DND-41 (cell line): ENCODE results near the gene NEGR1.

Experiments used
- ATAC-seq: fragments of 200-7000 bp; cut with Tn5 transposase; 3 replicates; pipeline ENCODE4 v1.9.1; 2021; ENCODE audit warnings: low read depth; ENCODE audit not compliant: insufficient read depth
- DNase-seq: peaks from one replicate; pipeline ENCODE4 v3.0.0-alpha.2; 2020
- H2AFZ ChIP-seq: 2 replicates; pipeline ENCODE4 v1.6.0; 2012; ENCODE audit warnings: low read depth, low read length
- H3K27ac ChIP-seq: 2 replicates; pipeline ENCODE4 v1.5.1; 2012; ENCODE audit warnings: low read length, inconsistent platforms
- H3K27me3 ChIP-seq: fragments of 200-600 bp; sonication (generic); 2 replicates; pipeline ENCODE4 v1.6.0; 2012; ENCODE audit warnings: low read length, mild to moderate bottlenecking, inconsistent platforms; ENCODE audit not compliant: insufficient read depth, poor library complexity
- H3K36me3 ChIP-seq: 2 replicates; pipeline ENCODE4 v1.5.1; 2012; ENCODE audit warnings: low read length, inconsistent platforms; ENCODE audit not compliant: insufficient read depth
- H3K4me1 ChIP-seq: 2 replicates; pipeline ENCODE4 v1.5.1; 2012; ENCODE audit warnings: mild to moderate bottlenecking, low read length; ENCODE audit not compliant: insufficient read depth
- H3K4me2 ChIP-seq: 2 replicates; pipeline ENCODE4 v1.6.0; 2012; ENCODE audit warnings: mild to moderate bottlenecking, moderate library complexity, low read length, inconsistent platforms; ENCODE audit not compliant: insufficient read depth
- H3K4me3 ChIP-seq, 2 experiments: fragments of 200-600 bp in 1 of 2; shearing (Covaris generic) in 1 of 2; 2 replicates each; pipeline ENCODE4 v1.5.1; 2012 to 2016; ENCODE audit warnings: inconsistent platforms in 2 of 2, low read length in 2 of 2, mild to moderate bottlenecking in 2 of 2, low read depth in 1 of 2, moderate library complexity in 1 of 2
- H3K79me2 ChIP-seq: 2 replicates; pipeline ENCODE4 v1.6.0; 2012; ENCODE audit warnings: low read length, inconsistent platforms; ENCODE audit not compliant: insufficient read depth
- H3K9ac ChIP-seq: 2 replicates; pipeline ENCODE4 v1.6.0; 2012; ENCODE audit warnings: low read depth, mild to moderate bottlenecking, inconsistent platforms, low read length, moderate library complexity
- H3K9me3 ChIP-seq: 2 replicates; pipeline ENCODE4 v1.5.1; 2012; ENCODE audit warnings: low read length, moderate library complexity, mild to moderate bottlenecking, inconsistent platforms; ENCODE audit not compliant: insufficient read depth, severe bottlenecking
- H4K20me1 ChIP-seq: 2 replicates; pipeline ENCODE4 v1.6.0; 2012; ENCODE audit warnings: low read length; ENCODE audit not compliant: insufficient read depth
- EZH2 ChIP-seq: IDR thresholded peaks from 3 replicates; pipeline ENCODE4 v1.6.1; 2012; ENCODE audit warnings: borderline replicate concordance, low read depth, mild to moderate bottlenecking, moderate library complexity, low read length, inconsistent platforms; ENCODE audit not compliant: severe bottlenecking
- TF ChIP-seq, protein P1 (sequence below): IDR thresholded peaks from 2 replicates; pipeline ENCODE4 v1.5.1; 2012; ENCODE audit warnings: borderline replicate concordance, low read length, moderate library complexity, mild to moderate bottlenecking; ENCODE audit not compliant: poor library complexity, severe bottlenecking; ENCODE audit errors: extremely low read depth

NEGR1 gene

DNA sequence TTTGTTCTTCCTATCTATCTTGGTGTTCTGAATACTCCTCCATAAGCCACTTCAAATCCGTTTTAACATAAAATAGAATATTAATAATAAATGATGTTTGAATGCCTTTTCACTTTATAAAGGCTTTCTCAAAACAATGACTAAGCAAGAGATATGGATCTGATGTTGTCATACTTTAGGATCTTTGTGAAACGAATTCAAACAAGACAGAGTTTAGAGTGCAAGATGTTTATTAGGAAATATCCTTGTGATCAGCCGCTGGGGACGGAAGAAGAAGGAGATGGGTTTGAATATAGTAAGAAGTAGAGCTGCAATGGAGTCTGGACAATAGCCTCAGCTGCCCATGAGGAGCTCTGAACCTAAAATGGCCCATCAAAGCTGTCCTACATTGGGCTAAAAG lies 351.8 kb downstream of the NEGR1 start:
- TF ChIP-seq, protein P1, sequence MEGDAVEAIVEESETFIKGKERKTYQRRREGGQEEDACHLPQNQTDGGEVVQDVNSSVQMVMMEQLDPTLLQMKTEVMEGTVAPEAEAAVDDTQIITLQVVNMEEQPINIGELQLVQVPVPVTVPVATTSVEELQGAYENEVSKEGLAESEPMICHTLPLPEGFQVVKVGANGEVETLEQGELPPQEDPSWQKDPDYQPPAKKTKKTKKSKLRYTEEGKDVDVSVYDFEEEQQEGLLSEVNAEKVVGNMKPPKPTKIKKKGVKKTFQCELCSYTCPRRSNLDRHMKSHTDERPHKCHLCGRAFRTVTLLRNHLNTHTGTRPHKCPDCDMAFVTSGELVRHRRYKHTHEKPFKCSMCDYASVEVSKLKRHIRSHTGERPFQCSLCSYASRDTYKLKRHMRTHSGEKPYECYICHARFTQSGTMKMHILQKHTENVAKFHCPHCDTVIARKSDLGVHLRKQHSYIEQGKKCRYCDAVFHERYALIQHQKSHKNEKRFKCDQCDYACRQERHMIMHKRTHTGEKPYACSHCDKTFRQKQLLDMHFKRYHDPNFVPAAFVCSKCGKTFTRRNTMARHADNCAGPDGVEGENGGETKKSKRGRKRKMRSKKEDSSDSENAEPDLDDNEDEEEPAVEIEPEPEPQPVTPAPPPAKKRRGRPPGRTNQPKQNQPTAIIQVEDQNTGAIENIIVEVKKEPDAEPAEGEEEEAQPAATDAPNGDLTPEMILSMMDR = no peak
- TF ChIP-seq EZH2 = no peak
- Histone ChIP-seq H4K20me1 (no peaks in the 10 kb centered on the region), H3K27me3 (no peaks in the 10 kb centered on the region), H3K4me2 (no peak overlapping the region), H3K36me3 (no peaks in the 10 kb centered on the region), H3K9me3 (no peaks in the 10 kb centered on the region), H3K79me2 (no peaks in the 10 kb centered on the region), H3K27ac (no peak overlapping the region), H2AFZ (no peak overlapping the region), H3K4me1 (peaks cover 16% of the 10 kb centered on the region), H3K9ac (no peak overlapping the region), H3K4me3 (no peak overlapping the region)
- ATAC-seq (no peak), DNase-seq (no peak)

DNA sequence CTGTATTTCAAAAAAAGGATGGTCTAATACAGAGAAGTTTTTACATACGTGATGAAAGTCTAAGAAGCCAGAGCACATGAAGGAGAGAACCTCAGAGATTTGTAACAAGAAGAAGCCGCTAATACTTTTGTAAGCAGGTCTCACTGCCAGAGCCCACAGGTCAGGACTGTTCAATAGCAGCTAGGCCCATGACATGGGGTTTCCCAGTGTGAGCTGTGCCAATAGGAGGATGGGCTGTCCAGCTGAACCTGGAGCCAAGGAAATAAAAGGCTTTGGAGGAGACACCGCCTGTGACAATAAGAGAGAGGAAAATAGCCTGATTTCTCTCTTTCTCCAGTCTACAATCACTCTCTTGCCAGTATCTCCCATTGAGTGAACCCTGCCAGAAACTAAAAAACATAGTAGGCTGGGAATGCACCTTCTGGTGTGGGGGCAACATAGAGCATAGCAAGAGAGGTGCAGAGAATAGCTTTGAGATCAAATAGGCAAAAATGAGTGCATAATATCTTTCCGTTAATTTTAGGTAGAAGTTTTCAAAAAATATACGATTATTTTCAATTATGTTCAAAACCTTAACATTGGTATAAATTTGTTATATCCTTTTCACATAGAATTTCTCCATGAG lies 360.3 kb downstream of the NEGR1 start:
- no peak for ATAC-seq
- H3K27ac ChIP-seq = no peak overlapping the region
- H3K4me1 ChIP-seq = peaks cover 12% of the 10 kb centered on the region
- H3K4me2 ChIP-seq = no peak overlapping the region
- H4K20me1 ChIP-seq = no peaks in the 10 kb centered on the region
- TF ChIP-seq EZH2 = no peak
- TF ChIP-seq, protein P1 = no peak
- H3K27me3 ChIP-seq = no peaks in the 10 kb centered on the region
- no peaks in the 10 kb centered on the region for H3K36me3 ChIP-seq
- H3K4me3 ChIP-seq = no peak overlapping the region
- H3K9me3 ChIP-seq = no peaks in the 10 kb centered on the region
- H3K9ac ChIP-seq = no peak overlapping the region
- no peaks in the 10 kb centered on the region for H3K79me2 ChIP-seq
- no peak for DNase-seq
- H2AFZ ChIP-seq = no peak overlapping the region

DNA sequence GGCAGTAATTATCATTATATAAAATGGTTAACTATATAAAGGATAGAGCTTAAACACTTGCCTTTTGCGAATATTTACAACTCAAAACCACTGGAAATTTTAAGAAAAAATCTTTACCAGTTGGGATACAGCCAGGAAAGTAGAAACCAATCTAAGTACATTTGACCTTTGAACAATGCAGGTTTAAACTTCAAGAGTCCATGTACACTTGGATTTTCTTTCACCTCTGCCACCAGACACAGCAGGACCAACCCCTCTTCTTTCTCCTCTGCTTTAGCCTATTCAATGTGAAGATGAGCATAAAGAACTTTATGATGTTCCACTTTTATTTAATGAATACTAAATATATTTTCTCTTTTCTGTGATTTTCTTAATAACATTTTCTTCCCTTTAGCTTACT lies 361.1 kb downstream of the NEGR1 start:
- H3K9me3 ChIP-seq = no peaks in the 10 kb centered on the region
- H3K4me3 ChIP-seq = no peak overlapping the region
- no peaks in the 10 kb centered on the region for H4K20me1 ChIP-seq
- no peak overlapping the region for H3K27ac ChIP-seq
- DNase-seq (no peak), ATAC-seq (no peak)
- H3K79me2 ChIP-seq = no peaks in the 10 kb centered on the region
- no peaks in the 10 kb centered on the region for H3K27me3 ChIP-seq
- no peaks in the 10 kb centered on the region for H3K36me3 ChIP-seq
- H3K4me1 ChIP-seq = peaks cover 3% of the 10 kb centered on the region; the same call in 1 of the 2 replicates
- no peak overlapping the region for H3K9ac ChIP-seq
- TF ChIP-seq EZH2 = no peak
- TF ChIP-seq, protein P1 = no peak
- H2AFZ ChIP-seq = no peak overlapping the region
- H3K4me2 ChIP-seq = no peak overlapping the region

DNA sequence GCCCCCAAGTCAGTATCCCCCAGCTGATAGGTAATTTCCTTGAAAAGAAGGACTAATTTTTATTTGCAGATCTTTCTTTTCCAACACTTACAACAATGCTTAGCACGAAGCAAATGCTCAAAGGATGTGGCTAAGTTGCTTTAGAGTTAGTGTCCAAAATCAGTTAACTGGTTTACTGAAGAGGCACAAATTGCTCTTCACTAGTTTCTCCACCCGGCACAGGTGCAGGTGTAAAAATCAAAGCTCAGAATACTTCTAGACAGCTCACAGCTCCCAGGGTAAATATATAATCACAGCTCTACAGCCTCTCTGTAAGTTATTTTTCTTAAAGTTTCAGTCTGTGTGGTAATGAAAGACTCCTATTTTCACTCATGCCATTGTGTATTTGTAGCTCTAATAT lies 361.8 kb downstream of the NEGR1 start:
- H3K4me2 ChIP-seq = no peak overlapping the region
- no peak overlapping the region for H2AFZ ChIP-seq
- DNase-seq = no peak

More for the DNA sequence above, 361.8 kb downstream of the NEGR1 start:
- Histone ChIP-seq H3K27ac (no peak overlapping the region), H4K20me1 (no peaks in the 10 kb centered on the region), H3K36me3 (no peaks in the 10 kb centered on the region), H3K27me3 (no peaks in the 10 kb centered on the region), H3K9ac (no peak overlapping the region), H3K4me1 (0 out of 2 replicates have a peak, but pooled peaks cover 3% of the 10 kb centered on the region), H3K4me3 (no peak overlapping the region), H3K79me2 (no peaks in the 10 kb centered on the region), H3K9me3 (no peaks in the 10 kb centered on the region)
- TF ChIP-seq, protein P1 = no peak
- no peak for TF ChIP-seq EZH2
- ATAC-seq = 0 out of 3 replicates have a peak, but pooled peaks have one; percentile 14
